B cell (primary cell): ENCODE results near the gene SERPINB12. TPM values are rescaled to one million over a fixed set of nuclear protein-coding genes. Genes with fewer than 3 reads are reported as not detected.

Experiments
- ATAC-seq: fragments of 200-7000 bp; cut with Tn5 transposase; one replicate; pipeline ENCODE4 v1.10.0; 2021; ENCODE audit warnings: low read depth, mild to moderate bottlenecking, moderate number of reproducible peaks, moderate library complexity
- CTCF ChIA-PET: fragments of 350-600 bp; sonication (Branson Sonifier 250); formaldehyde crosslinking; loops from one replicate; lab custom pipeline; 2021; ENCODE audit warnings: antibody characterized with exemption, inconsistent platforms; lab: Charles Lee
- POLR2A ChIA-PET: fragments of 350-600 bp; sonication (Branson Sonifier 250); formaldehyde crosslinking; loops from one replicate; lab custom pipeline; 2021; ENCODE audit warnings: antibody characterized with exemption; lab: Charles Lee
- DNase-seq: peaks from one replicate; pipeline ENCODE4 v3.0.0; 2013
- H2AFZ ChIP-seq: 2 replicates; pipeline ENCODE4 v1.6.1; 2012; ENCODE audit warnings: mild to moderate bottlenecking, low read depth, low read length; ENCODE audit not compliant: insufficient read depth, poor library complexity, severe bottlenecking
- H3K27ac ChIP-seq, 2 donors: 1 replicate in 1 of 2; 2 replicates in 1 of 2; pipeline ENCODE4 v1.5.1; 2012 to 2013; ENCODE audit warnings: low read length in 2 of 2, mild to moderate bottlenecking in 2 of 2, moderate library complexity in 1 of 2
- H3K27me3 ChIP-seq, 4 experiments: fragments of 200-600 bp in 1 of 4; sonication (generic) in 1 of 4; replicated peaks in 1 of 4; 1 replicate in 2 of 4; 2 replicates in 2 of 4; pipeline versions ENCODE4 v1.6.1 to v1.7.0; 2013 to 2016; ENCODE audit warnings: low read length in 3 of 4, mild to moderate bottlenecking in 2 of 4, mixed read lengths in 1 of 4, moderate library complexity in 1 of 4; ENCODE audit not compliant: insufficient read depth in 4 of 4, control insufficient read depth in 3 of 4; ENCODE audit errors: control extremely low read depth in 1 of 4
- H3K36me3 ChIP-seq, 2 experiments: replicated peaks in 1 of 2; 1 replicate in 1 of 2; 2 replicates in 1 of 2; pipeline versions ENCODE4 v1.6.1 to v1.7.1; 2013; ENCODE audit warnings: low read length in 1 of 2; ENCODE audit not compliant: insufficient read depth in 2 of 2, control insufficient read depth in 1 of 2; ENCODE audit errors: control extremely low read depth in 1 of 2, extremely low read depth in 1 of 2
- H3K4me1 ChIP-seq, 2 donors: fragments of 200-600 bp in 1 of 2; sonication (generic) in 1 of 2; 1 replicate in 1 of 2; 2 replicates in 1 of 2; pipeline versions ENCODE4 v1.5.1 to v1.6.1; 2013 to 2017; ENCODE audit warnings: low read length in 2 of 2; ENCODE audit not compliant: control insufficient read depth in 2 of 2, insufficient read depth in 2 of 2
- H3K4me2 ChIP-seq: replicated peaks from 2 replicates; pipeline ENCODE3; 2012; ENCODE audit warnings: mild to moderate bottlenecking, low read depth, low read length; ENCODE audit not compliant: poor library complexity, severe bottlenecking
- H3K4me3 ChIP-seq, 5 experiments: fragments of 200-600 bp in 1 of 5; sonication (generic) in 1 of 5; 1 replicate in 3 of 5; 2 replicates in 2 of 5; pipeline versions ENCODE4 v1.5.1 to v1.7.0; 2011 to 2016; ENCODE audit warnings: low read length in 4 of 5, mild to moderate bottlenecking in 4 of 5, low read depth in 2 of 5, control low read depth in 1 of 5, moderate library complexity in 1 of 5; ENCODE audit not compliant: insufficient read depth in 1 of 5; ENCODE audit errors: control extremely low read depth in 1 of 5, extremely low read depth in 1 of 5
- H3K79me2 ChIP-seq: fragments of 200-600 bp; sonication (generic); one replicate; pipeline ENCODE4 v1.6.0; 2016; ENCODE audit warnings: low read length; ENCODE audit not compliant: control insufficient read depth, insufficient read depth
- H3K9ac ChIP-seq: fragments of 200-600 bp; sonication (generic); 2 replicates; pipeline ENCODE4 v1.6.1; 2017; ENCODE audit warnings: mild to moderate bottlenecking, low read length, moderate library complexity
- H3K9me3 ChIP-seq, 3 donors: one replicate each; pipeline versions ENCODE4 v1.6.1 to v1.7.1; 2013; ENCODE audit warnings: low read length in 2 of 3; ENCODE audit not compliant: control insufficient read depth in 2 of 3, insufficient read depth in 1 of 3; ENCODE audit errors: control extremely low read depth in 1 of 3
- H4K20me1 ChIP-seq: 2 replicates; pipeline ENCODE4 v1.6.0; 2012; ENCODE audit warnings: mild to moderate bottlenecking, low read length; ENCODE audit not compliant: insufficient read depth, control insufficient read depth, poor library complexity, severe bottlenecking
- H3K27ac Mint-ChIP-seq: one replicate; pipeline ENCODE4 v1.8.0; 2021; ENCODE audit warnings: mixed read lengths
- H3K27me3 Mint-ChIP-seq: one replicate; pipeline ENCODE4 v1.8.0; 2021; ENCODE audit warnings: mixed read lengths
- H3K4me1 Mint-ChIP-seq: one replicate; pipeline ENCODE4 v1.8.0; 2021; ENCODE audit warnings: mixed read lengths
- H3K4me3 Mint-ChIP-seq: one replicate; pipeline ENCODE4 v1.8.0; 2021; ENCODE audit warnings: mixed read lengths
- H3K9me3 Mint-ChIP-seq: one replicate; pipeline ENCODE4 v1.8.0; 2022; ENCODE audit warnings: mixed read lengths; ENCODE audit not compliant: insufficient read depth
- EZH2 ChIP-seq: IDR thresholded peaks from 2 replicates; pipeline ENCODE4 v1.6.1; 2012; ENCODE audit warnings: borderline replicate concordance, low read depth, mild to moderate bottlenecking, moderate library complexity, low read length; ENCODE audit not compliant: insufficient read depth, poor library complexity, severe bottlenecking
- WGBS: methylation state at CpG from one replicate; pipeline ENCODE4 v1.1.5; 2013; ENCODE audit warnings: missing lambda C conversion rate; ENCODE audit not compliant: insufficient coverage; 5-methylcytosine and 5-hydroxymethylcytosine counted together
- intact Hi-C: fragments of 100-400 bp; cut with micrococcal nuclease; formaldehyde crosslinking; loops from one replicate; pipeline ENCODE4 v1.10.0; 2022
- polyA plus RNA-seq: library from polyadenylated mRNA; depleted of rRNA; stranded (reverse); fragments of >200 nt; gene quantifications from 2 replicates; pipeline ENCODE4 v1.2.3, GENCODE V29; 2012
- total RNA-seq, 2 donors: library from RNA; stranded (reverse); fragments of 120-200 nt in 1 of 2; gene quantifications; 1 replicate in 1 of 2; 2 replicates in 1 of 2; pipeline versions ENCODE4 v1.2.3 to v1.2.4, GENCODE V29; 2013 to 2022
- TF ChIP-seq, protein P1 (sequence below): fragments of 200-600 bp; IDR thresholded peaks from one replicate; pipeline ENCODE4 v1.8.0; 2022; ENCODE audit warnings: antibody characterized with exemption, mild to moderate bottlenecking

The SERPINB12 gene
- total and polyA plus RNA-seq, 2 donors (not counting 1 experiment from before 2014, with no cell fraction given), result not detected

- POLR2A ChIA-PET, result no interaction called here
- no peak overlapping the region for H2AFZ ChIP-seq
- H3K27me3 Mint-ChIP-seq, result peaks cover 36% of the 10 kb centered on the region
Observed at GRCh38 chr18:63511285-63511684, 30.9 kb upstream of the SERPINB12 start.

DNA sequence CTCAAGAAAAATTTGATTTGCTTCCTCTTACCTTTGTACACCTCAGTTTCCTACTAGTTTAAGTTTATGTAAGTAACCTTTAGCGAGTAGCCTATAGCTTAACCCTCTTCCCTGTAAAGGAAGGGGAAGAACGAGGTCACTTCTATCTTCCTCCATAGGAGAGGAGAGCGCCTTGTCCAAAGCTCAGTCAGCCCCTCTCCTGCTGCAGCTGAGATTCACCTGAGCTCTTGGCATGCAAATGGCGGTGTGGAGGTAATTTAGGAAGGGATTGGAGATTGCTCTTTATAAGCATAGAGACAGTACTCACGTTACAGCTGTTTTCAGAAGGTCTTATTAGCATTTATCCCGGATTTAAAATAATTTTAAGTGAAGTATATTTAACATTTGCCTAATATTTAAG lies 27.8 kb upstream of the SERPINB12 start:
- peaks cover 0 to 4% of the 10 kb centered on the region in 2 donors for H3K4me1 ChIP-seq
- no peaks in the 10 kb centered on the region for H4K20me1 ChIP-seq
- Mint-ChIP-seq H3K27ac (no peak overlapping the region), H3K27me3 (peaks cover 26% of the 10 kb centered on the region), H3K4me1 (no peaks in the 10 kb centered on the region), H3K4me3 (no peak overlapping the region), H3K9me3 (no peaks in the 10 kb centered on the region)
- no peak overlapping the region for H3K4me2 ChIP-seq
- TF ChIP-seq, protein P1, sequence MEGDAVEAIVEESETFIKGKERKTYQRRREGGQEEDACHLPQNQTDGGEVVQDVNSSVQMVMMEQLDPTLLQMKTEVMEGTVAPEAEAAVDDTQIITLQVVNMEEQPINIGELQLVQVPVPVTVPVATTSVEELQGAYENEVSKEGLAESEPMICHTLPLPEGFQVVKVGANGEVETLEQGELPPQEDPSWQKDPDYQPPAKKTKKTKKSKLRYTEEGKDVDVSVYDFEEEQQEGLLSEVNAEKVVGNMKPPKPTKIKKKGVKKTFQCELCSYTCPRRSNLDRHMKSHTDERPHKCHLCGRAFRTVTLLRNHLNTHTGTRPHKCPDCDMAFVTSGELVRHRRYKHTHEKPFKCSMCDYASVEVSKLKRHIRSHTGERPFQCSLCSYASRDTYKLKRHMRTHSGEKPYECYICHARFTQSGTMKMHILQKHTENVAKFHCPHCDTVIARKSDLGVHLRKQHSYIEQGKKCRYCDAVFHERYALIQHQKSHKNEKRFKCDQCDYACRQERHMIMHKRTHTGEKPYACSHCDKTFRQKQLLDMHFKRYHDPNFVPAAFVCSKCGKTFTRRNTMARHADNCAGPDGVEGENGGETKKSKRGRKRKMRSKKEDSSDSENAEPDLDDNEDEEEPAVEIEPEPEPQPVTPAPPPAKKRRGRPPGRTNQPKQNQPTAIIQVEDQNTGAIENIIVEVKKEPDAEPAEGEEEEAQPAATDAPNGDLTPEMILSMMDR, result no peak
- TF ChIP-seq EZH2, result no peak
- H3K4me3 ChIP-seq, result no peak overlapping the region
- intact Hi-C loops, result no loop called here
- no peak overlapping the region for H2AFZ ChIP-seq
- no peaks in the 10 kb centered on the region for H3K9me3 ChIP-seq
- ATAC-seq, result no peak
- no peaks in the 10 kb centered on the region for H3K27me3 ChIP-seq
- no peaks in the 10 kb centered on the region for H3K36me3 ChIP-seq
- POLR2A ChIA-PET, result no interaction called here
- no peak overlapping the region for H3K9ac ChIP-seq
- DNase-seq, result no peak
- no peak overlapping the region for H3K27ac ChIP-seq
- H3K79me2 ChIP-seq, result no peaks in the 10 kb centered on the region
- no CpG with 5 or more reads among the region's 6 CpGs for WGBS
- CTCF ChIA-PET, result interaction anchor here (0.8 to 3.0 kb wide), 7 partner anchors 9 to 480 kb away, joined by 3 to 10 read pairs (median 3); no protein-coding TSS in a partner anchor

More at GRCh38 chr18:63511285-63511684, 30.9 kb upstream of the SERPINB12 start:
- no peak overlapping the region for H3K4me2 ChIP-seq
- WGBS, result 52% methylated on average over 3 of the region's 7 CpGs
- no peaks in the 10 kb centered on the region for H3K36me3 ChIP-seq
- no peaks in the 10 kb centered on the region for H4K20me1 ChIP-seq
- H3K27me3 ChIP-seq, result peaks cover 0 to under 1% (median 0%) of the 10 kb centered on the region in 4 experiments
- no peaks in the 10 kb centered on the region for H3K9me3 ChIP-seq
- H3K79me2 ChIP-seq, result no peaks in the 10 kb centered on the region
- ATAC-seq (no peak), DNase-seq (no peak)
- H3K4me3 Mint-ChIP-seq, result no peak overlapping the region
- no peak overlapping the region for H3K27ac Mint-ChIP-seq
- no peaks in the 10 kb centered on the region for H3K4me1 Mint-ChIP-seq
- H3K9me3 Mint-ChIP-seq, result no peaks in the 10 kb centered on the region
- no peak overlapping the region for H3K9ac ChIP-seq
- no peak overlapping the region for H3K27ac ChIP-seq
- H3K4me1 ChIP-seq, result no peaks in the 10 kb centered on the region
- CTCF ChIA-PET, result interaction anchor here (0.7 to 8.1 kb wide), 6 partner anchors 7 to 495 kb away, joined by 3 to 47 read pairs (median 4); no protein-coding TSS in a partner anchor
- H3K4me3 ChIP-seq, result no peak overlapping the region
- TF ChIP-seq, protein P1, result peak; percentile 38
- no peak for TF ChIP-seq EZH2
- intact Hi-C loops, result no loop called here
